CD4-positive, alpha-beta T cell treated with Interleukin-10 for 1 hour (primary cell): ENCODE measurements around the gene LDB2.

ENCODE experiments used
- DNase-seq: peaks from one replicate; pipeline ENCODE4 v3.0.0-alpha.2; 2020

Gene LDB2

GRCh38 chr4:16883806-16884205 lies 14.6 kb downstream of the LDB2 start:
- no peak for DNase-seq

- DNase-seq, result no peak
These were observed 17.1 kb downstream of the LDB2 start for GRCh38 chr4:16881151-16881884.

GRCh38 chr4:16875487-16875886 lies 23.0 kb downstream of the LDB2 start:
- DNase-seq, result no peak

DNA sequence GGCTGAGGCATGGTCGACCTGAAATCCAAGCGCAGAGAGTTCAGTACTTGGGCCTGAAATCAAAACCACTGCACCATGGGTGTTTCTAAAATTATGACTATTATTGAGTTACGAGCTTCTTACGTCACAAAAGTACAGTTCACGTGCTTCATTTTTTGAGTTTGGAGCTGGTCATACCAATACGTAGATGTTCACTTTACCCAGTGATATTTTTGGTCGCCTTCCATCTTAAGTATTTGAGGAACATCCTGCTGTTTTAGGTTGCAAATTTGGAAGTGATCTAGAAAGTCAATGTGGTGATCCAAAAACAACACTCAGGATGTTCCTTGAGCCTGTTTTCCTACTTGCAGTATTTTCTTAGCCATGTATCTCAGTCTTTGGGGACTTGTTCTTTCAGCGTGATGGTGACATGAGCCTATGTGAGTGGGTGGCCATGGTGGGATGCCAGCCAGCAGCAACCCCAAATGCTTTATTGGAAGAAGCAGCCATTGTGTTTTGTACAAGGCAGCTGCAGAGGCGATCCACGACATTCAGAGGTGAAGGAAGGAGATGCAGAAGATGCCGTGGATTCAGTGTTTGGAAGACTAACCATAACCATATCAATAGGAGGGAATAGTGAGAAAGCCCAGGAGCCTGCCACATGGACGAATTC lies 28.7 kb downstream of the LDB2 start:
- DNase-seq, result no peak

DNA sequence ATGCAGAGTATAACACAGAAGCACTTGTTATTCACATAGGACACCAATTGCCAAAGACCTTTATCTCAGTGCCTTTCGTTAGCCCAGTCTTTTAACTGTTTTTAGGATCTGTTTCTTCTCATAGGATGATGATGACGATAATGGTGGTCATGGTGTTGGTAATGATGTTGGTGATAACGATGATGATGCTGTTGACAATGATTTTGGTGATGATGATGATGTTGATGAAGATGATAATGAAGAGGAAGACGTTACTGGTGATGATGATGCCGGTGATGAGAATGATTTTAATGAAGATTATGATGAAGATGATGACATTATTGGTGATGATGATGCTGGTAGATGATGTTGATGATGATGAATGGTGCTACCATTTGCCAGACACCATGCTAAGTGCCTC lies 29.8 kb downstream of the LDB2 start:
- DNase-seq, result no peak

DNA sequence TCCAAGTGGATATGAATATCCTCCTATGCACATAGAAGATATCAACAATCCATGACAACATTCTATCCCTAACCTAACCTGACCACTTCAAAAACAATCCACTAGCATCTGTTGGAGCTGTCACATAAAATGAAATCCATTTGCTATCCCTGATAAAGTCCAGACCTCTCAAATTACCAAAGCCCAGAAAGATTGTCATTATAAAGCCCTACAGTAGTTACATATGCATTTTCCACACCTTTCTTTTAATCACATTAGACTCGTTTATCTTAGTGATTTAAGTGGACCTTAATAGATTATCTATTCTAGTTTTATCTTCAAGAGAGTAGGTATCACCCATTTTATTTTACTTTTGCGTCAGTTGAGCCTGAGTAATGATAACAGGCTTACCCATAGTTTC lies 30.6 kb downstream of the LDB2 start:
- no peak for DNase-seq

GRCh38 chr4:16866974-16867373 lies 31.5 kb downstream of the LDB2 start:
- DNase-seq, result no peak

DNA sequence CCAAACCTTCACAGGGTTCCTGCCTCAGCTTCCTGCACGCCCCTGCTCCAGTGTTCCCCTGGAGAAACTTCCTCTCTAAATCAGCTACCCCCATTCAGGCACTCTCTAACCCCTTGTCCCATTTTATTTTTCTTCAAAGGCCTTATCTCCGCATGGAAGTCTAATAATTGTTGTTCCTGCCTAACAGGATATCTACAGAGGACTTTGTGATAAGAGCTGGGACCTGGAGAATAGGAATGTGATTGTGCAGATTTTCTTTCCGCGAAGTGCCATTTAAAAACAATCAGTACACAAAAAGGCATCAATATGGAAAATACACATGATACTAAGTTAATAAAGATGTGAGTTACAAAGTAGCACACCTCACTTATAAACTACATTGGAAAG lies 32.6 kb downstream of the LDB2 start:
- DNase-seq, result no peak

- no peak for DNase-seq
These were observed 33.1 kb downstream of the LDB2 start for GRCh38 chr4:16865209-16865896.

GRCh38 chr4:16864199-16864598 lies 34.2 kb downstream of the LDB2 start:
- DNase-seq, result no peak

DNA sequence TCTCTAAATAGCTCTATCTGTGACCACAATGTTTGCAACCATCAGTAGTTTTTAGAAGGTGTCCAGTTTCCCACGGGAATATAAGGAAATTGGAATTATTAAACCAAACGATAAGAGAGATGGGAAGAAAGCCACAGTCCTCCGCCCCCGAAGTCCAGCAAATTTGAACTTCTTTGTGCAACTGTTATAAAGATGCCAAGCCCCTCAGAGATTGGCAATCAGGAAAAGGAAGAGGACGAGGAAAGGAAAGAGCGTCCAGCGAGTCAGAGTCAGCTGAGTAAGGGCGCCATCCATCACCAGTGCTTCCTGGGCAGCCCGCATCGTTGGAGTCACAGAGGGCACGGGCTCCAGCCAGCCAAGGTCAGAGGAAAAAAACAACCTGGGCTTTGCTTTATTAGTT lies 35.7 kb downstream of the LDB2 start:
- DNase-seq, result no peak

DNA sequence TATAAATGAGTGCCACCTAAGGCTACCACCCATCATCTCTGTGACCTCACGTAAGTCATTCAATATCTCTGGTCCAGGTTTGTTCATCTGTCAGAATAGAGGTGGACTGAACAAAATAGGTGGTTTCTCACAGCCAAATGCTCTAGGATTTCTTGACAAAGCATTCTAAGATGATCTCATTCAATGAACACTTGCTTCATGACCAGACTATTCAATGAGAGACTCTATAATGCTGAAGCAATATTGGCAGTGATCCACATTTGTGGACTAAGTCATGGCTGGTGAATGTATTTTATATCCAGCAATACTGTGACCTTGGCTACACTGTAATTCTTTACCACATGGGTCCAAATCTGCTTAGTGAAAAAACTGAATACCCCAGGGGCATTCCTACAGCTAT lies 37.9 kb downstream of the LDB2 start:
- DNase-seq, result no peak

DNA sequence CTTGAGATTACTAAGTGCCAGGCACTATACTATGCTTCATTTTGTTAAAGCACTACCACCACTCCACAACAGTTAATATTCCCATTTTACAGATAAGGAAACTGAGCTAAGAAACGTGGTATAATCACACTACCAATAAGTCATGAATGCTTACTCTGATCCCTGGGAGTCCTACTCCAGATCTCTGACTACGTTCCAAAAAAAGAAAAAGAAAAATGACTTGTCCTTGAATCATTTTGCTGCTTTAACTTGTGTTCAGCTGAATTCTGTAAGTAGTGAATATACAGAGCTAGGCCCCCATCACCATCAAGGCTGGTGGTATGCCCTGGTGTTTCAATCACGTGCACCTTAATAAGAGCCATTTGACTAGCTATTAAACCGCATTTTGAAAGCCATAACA lies 39.4 kb downstream of the LDB2 start:
- DNase-seq, result no peak

DNA sequence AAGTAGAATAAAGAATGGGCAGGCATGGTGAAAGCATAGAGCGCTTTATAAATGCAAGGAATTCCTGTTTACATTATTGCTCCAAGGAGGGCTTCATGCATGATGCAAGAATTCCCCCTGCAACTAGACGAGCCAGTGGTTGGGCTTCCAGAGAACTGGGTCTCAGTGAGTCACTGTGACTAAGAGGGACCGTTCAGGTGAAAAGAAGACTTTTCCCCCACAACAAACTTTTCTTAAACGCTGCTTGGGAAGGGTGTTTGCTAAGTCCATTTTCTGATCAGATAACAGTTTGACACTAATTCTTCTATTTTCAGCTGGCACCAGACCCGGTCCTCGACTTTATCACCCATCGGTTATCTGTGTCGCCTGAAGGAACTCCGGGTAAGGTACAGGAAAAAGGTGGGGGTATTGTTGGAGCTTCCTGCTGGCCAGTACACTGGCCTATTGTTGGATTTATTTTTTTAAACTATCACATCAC lies 40.1 kb downstream of the LDB2 start:
- no peak for DNase-seq

DNA sequence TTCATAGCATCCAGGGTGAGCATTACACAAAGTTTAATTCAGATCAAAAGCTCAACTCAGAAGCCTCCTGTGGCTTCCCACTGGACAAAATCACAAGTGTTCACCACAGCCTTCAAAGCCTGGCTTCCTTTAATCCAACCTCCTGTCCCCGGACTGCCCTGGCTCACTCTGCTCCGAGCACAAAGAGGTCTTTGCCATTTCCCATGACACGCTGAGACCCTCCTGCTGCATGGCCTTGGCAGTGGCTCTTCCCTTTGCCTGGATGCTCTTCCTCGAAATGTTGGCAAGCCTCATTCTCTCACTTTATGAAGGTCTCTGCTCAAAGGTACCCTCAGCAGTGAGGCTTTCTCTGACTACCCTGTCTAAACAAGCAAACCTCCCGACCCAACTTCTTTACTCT lies 41.0 kb downstream of the LDB2 start:
- DNase-seq, result no peak

DNA sequence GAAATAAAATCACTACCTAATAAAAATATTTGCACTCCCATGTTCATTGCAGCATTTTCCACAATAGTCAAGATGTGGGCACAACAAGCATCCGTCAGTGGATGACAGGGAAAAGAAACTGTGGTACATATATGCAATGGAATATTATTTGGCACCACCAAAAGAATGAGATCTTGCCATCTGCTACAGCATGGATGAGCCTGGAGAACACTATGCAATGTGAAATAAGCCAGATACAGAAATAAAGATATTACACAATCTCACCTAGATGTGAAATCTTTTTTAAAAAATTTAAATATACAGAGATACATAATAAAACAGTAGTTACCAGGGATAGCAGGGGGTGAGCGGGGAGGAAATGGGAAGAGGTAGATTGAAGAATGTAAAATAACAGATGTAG lies 44.8 kb downstream of the LDB2 start:
- no peak for DNase-seq

DNA sequence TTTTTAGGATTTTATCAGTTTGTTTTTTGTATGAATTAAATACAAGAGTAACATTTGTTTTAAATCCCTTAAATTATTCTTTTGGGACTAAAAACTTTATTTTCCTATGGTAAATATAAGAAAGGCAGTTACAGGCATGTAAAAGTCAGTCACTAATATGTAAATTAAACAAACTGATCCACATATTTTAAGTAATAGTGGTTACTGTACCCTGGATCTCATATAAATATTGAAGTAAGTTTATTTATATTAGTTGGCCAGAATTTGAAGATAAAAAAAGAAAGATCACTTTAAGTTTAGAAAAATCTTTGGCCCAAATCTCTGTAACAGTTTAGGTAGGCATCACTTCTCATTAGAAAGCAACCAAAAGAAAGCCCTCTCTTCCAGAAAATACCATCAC lies 45.8 kb downstream of the LDB2 start:
- DNase-seq, result no peak

GRCh38 chr4:16852228-16852627 lies 46.2 kb downstream of the LDB2 start:
- DNase-seq, result no peak

DNA sequence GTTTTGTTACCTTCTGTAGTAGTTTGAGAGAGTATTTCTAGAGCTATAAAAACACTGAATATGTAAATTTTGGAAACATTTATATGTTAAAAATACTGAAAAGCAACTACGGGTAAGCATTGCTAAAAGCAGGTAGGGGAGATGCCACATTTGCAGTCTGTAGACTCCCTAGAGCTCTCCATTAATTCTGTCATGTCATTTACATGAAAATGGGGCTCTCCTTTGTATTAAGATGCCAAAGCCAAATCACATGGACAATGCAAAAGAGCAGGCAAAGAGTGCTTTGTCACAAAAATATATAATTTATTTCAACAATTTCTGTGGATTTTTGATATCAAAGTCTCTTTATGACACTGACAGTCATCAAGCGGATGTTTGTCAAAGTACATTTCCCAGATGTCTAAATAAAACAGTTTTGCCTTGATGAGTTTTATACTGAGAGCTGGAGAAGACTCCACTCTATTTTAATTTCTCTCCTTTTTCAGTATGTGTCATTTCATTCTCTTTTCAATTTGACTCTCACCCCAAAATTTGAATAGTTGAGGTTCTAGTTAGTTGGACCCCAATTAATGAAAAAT lies 51.8 kb downstream of the LDB2 start:
- DNase-seq, result no peak

- DNase-seq, result no peak
These were observed 53.4 kb downstream of the LDB2 start for GRCh38 chr4:16844816-16845586.

DNA sequence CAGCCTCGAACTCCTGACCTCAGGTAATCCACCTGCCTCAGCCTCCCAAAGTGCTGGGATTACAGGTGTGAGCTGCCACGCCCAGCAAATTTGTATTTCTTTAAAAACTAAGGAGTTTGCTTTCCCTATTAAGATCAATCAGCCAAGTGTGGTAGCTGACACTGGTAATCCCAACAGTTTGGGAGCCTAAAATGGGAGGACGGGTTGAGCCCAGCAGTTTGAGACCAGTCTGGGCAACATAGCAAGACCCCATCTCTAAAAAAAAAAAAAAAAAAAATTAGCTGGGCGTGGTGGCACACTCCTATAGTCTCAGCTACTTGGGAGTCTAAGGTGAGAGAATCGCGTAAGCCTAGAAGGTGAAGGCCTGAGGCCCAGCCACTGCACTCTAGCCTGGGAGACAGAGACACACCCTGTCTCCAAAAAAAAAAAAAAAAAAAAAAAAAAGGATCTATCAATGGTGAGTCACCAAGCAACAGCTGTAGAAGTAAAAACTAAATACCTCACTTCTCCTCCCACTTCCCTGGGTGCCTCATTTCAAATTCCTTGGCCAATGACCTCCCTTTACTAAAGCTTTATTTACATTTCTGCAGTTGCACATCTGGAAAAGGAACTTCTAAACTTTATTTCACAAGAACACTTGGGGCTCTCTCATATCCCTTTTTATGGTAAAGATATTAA lies 54.5 kb downstream of the LDB2 start:
- DNase-seq, result no peak

DNA sequence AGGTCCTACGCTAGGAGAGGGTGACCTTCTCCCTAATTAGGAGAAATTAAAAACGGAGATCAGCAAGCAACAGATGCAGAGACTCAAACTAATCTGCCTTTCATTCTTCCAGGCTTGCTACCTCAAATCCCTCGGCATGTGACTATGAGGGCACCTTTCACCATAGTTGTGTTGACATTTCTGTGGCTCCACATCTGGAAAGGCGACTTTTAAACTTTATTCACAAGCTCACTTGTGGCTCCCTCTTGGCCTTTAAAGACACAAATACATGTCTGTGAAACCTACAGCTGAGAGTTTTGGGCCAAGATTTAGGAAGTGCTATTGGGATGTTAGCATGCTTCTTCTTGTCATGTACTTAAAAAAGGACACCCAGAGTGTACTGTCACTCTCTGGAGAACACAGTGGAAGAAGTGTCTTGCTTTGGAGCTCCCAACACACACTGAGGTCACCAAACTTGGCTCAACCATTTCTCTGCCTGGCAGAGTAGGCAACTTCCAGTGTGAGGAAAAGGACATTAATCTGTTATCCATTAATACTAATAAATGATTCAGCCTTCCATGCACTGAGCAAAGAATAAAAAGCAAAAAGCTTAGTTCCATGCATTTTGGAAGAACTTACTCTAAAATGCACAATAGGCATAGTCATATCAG lies 60.1 kb downstream of the LDB2 start:
- no peak for DNase-seq
